RWPE2 (cell line): ENCODE measurements around the gene TIE1.

ENCODE experiments used
- ATAC-seq: fragments of 200-7000 bp; cut with Tn5 transposase; 3 replicates; pipeline ENCODE4 v1.9.1; 2021; ENCODE audit warnings: low read depth
- DNase-seq: peaks from one replicate; pipeline ENCODE4 v3.0.0-alpha.2; 2020; ENCODE audit warnings: low spot score
- H3K27ac ChIP-seq: fragments of 450-650 bp; 2 replicates; pipeline ENCODE4 v1.5.1; 2017; ENCODE audit warnings: mild to moderate bottlenecking; ENCODE audit not compliant: poor library complexity, severe bottlenecking
- H3K27me3 ChIP-seq: fragments of 250-450 bp; sonication (Bioruptor Pico); 2 replicates; pipeline ENCODE4 v1.5.1; 2021; ENCODE audit warnings: mild to moderate bottlenecking, moderate library complexity; ENCODE audit not compliant: insufficient read depth, poor library complexity, severe bottlenecking
- H3K36me3 ChIP-seq: fragments of 250-450 bp; sonication (Bioruptor Pico); 2 replicates; pipeline ENCODE4 v1.5.1; 2020; ENCODE audit warnings: low read depth, mild to moderate bottlenecking, moderate library complexity
- H3K4me1 ChIP-seq: fragments of 250-450 bp; sonication (Bioruptor Pico); 2 replicates; pipeline ENCODE4 v1.5.1; 2021; ENCODE audit warnings: mild to moderate bottlenecking, moderate library complexity; ENCODE audit not compliant: insufficient read depth, poor library complexity, severe bottlenecking
- H3K4me3 ChIP-seq: fragments of 250-450 bp; sonication (Bioruptor Pico); 2 replicates; pipeline ENCODE4 v1.5.1; 2021; ENCODE audit warnings: mild to moderate bottlenecking, moderate library complexity; ENCODE audit not compliant: severe bottlenecking
- H3K9me3 ChIP-seq: fragments of 250-450 bp; sonication (Bioruptor Pico); 2 replicates; pipeline ENCODE4 v1.5.1; 2021; ENCODE audit warnings: mild to moderate bottlenecking, moderate library complexity; ENCODE audit not compliant: severe bottlenecking
- TF ChIP-seq, protein P1 (sequence below): fragments of 450-650 bp; IDR thresholded peaks from one replicate; pipeline ENCODE4 v1.5.1; 2017; ENCODE audit warnings: mild to moderate bottlenecking, moderate library complexity; ENCODE audit not compliant: poor library complexity, severe bottlenecking

The TIE1 gene

DNA sequence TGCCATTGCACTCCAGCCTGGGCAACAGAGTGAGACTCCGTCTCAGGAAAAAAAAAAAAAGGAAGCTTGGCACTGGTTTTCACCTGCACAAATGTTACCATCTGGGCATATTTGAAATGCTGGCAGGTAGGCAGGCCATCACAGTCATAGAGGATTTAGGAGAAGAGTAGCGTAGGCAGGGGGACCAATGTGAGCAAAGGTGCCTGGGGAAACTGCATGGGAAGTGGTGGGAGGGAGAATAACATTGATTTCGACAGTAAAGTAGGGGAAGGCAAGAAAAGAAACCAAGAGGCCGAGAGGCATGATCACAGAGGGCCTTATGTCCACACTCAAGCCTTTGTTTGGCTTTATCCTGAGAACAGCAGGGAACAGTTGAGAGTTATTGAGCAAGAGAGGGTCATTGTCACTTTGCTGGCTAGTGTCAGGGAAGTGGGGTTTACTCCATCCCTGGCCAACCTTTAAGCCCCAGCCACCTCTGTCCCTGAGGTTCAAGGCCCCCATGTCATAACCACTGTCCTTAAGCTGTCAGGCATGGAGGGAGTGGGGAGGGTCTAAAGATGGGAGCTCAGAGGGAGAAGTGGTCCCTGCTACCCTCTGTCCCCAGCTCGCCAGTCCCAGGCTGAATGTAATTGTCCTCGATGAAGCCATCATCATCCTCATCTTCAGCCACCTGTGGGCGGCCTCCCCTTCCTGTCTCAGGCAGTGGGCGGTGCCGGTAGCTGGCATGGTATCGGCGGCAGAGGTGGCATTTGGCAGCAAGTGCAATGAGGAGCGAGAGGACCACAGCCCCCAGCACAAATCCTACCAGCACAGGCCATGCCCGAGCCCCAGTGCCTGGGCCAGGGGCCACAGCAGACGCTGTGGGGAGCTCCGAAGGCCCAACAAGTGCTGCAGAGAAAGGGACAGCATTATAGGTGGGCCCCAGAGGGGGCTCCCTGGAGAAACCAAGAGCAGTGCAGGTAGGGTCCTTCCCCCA lies 18.3 kb upstream of the TIE1 start:
- ATAC-seq (no peak), DNase-seq (peak; percentile 44)
- peaks cover 3% of the 10 kb centered on the region for H3K4me1 ChIP-seq
- no peaks in the 10 kb centered on the region for H3K9me3 ChIP-seq
- H3K27ac ChIP-seq = no peak overlapping the region
- no peaks in the 10 kb centered on the region for H3K27me3 ChIP-seq
- no peaks in the 10 kb centered on the region for H3K36me3 ChIP-seq
- no peak overlapping the region for H3K4me3 ChIP-seq
- TF ChIP-seq, protein P1, sequence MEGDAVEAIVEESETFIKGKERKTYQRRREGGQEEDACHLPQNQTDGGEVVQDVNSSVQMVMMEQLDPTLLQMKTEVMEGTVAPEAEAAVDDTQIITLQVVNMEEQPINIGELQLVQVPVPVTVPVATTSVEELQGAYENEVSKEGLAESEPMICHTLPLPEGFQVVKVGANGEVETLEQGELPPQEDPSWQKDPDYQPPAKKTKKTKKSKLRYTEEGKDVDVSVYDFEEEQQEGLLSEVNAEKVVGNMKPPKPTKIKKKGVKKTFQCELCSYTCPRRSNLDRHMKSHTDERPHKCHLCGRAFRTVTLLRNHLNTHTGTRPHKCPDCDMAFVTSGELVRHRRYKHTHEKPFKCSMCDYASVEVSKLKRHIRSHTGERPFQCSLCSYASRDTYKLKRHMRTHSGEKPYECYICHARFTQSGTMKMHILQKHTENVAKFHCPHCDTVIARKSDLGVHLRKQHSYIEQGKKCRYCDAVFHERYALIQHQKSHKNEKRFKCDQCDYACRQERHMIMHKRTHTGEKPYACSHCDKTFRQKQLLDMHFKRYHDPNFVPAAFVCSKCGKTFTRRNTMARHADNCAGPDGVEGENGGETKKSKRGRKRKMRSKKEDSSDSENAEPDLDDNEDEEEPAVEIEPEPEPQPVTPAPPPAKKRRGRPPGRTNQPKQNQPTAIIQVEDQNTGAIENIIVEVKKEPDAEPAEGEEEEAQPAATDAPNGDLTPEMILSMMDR = no peak

GRCh38 chr1:43284065-43284464 lies 16.7 kb upstream of the TIE1 start:
- peaks cover 3% of the 10 kb centered on the region for H3K4me1 ChIP-seq
- no peak for ATAC-seq

DNA sequence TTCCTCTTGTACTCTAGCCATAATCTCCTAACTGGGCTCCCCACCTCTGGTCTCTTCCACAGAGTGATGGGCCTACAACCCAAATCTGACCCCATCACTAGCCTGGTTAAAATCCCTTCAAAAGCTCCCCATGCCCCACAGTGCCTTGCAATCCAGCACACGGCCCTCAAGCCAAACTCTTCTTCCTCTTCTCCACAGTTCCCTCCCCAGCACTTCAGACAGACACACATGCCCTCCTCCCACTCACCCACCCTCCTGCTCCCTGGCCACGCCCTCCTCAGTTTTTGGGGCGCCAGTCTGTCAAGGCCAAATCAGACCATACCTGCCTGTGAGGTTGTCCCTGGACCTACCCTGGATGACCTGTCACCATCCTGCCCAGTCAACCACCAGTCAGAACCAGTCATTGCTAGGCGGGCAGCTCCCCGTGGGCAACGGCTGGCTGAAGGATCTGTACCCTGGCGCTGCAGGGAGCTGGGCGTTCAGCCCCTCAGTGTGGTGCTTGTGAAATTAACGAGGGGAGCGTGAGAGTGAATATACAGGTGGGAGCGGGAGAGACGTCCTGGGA lies 16.2 kb upstream of the TIE1 start:
- TF ChIP-seq, protein P1 = no peak
- Histone ChIP-seq H3K4me1 (peaks cover 3% of the 10 kb centered on the region), H3K4me3 (peak overlapping the region; percentile 38), H3K27ac (no peak overlapping the region), H3K36me3 (no peaks in the 10 kb centered on the region), H3K9me3 (no peaks in the 10 kb centered on the region), H3K27me3 (no peaks in the 10 kb centered on the region)
- ATAC-seq (no peak), DNase-seq (peak; percentile 15)

More at GRCh38 chr1:43284065-43284464, 16.7 kb upstream of the TIE1 start:
- Histone ChIP-seq H3K27ac (no peak overlapping the region), H3K36me3 (no peaks in the 10 kb centered on the region), H3K9me3 (no peaks in the 10 kb centered on the region), H3K4me3 (no peak overlapping the region), H3K27me3 (no peaks in the 10 kb centered on the region)
- DNase-seq = no peak
- TF ChIP-seq, protein P1 = no peak

GRCh38 chr1:43285269-43285990 lies 15.4 kb upstream of the TIE1 start, which contains the start of gene C1orf210:
C1orf210 (minus strand) TSS chr1:43285581; CDS start chr1:43283270, 2,311 bp downstream.
- Histone ChIP-seq H3K9me3 (no peaks in the 10 kb centered on the region), H3K4me3 (peak within 1 kb of the TSS; percentile 38), H3K36me3 (no peaks in the 10 kb centered on the region), H3K27ac (no peak within 1 kb of the TSS), H3K4me1 (peaks cover 3% of the 10 kb centered on the region), H3K27me3 (no peaks in the 10 kb centered on the region)
- ATAC-seq (peak; percentile 98), DNase-seq (peak; percentile 98)
- TF ChIP-seq, protein P1 = peak; percentile 86
